Measurements from ENCODE around the gene SLC35B4.
"Not testable (repeated sequence)": the region's sequence is repeated elsewhere in the genome, so short reads cannot be mapped to it uniquely, and the experiment has no call there.

Gene SLC35B4

GRCh38 chr7:134297489-134297888 is 19.2 kb downstream of the SLC35B4 start:
- no peak for DNase-seq (ENCODE audit: low read depth)
- no peak overlapping the region for H3K4me3 ChIP-seq (replicated peaks; ENCODE audit: low read depth, low read length)
- no peak for TF ChIP-seq CTCF (IDR thresholded peaks at IDR 0.05; ENCODE audit: low read length, missing control alignments)

GRCh38 chr7:134295982-134296381 is 20.7 kb downstream of the SLC35B4 start:
- not testable (repeated sequence) for H3K4me3 ChIP-seq (replicated peaks; ENCODE audit: low read depth, low read length); DNase-seq (ENCODE audit: low read depth)

GRCh38 chr7:134293002-134293740 is 23.6 kb downstream of the SLC35B4 start:
- no peak for DNase-seq (ENCODE audit: low read depth)
- no peak overlapping the region for H3K4me3 ChIP-seq (replicated peaks; ENCODE audit: low read depth, low read length)
- TF ChIP-seq CTCF (IDR thresholded peaks at IDR 0.05; ENCODE audit: low read length, missing control alignments) = no peak

- peak; percentile 33 for DNase-seq (ENCODE audit: low read depth)
- no peak overlapping the region for H3K4me3 ChIP-seq (replicated peaks; ENCODE audit: low read depth, low read length)
- no peak for TF ChIP-seq CTCF (IDR thresholded peaks at IDR 0.05; ENCODE audit: low read length, missing control alignments)
Observed at GRCh38 chr7:134290286-134290685, 26.4 kb downstream of the SLC35B4 start.

GRCh38 chr7:134289841-134290240 is 26.9 kb downstream of the SLC35B4 start:
- DNase-seq (ENCODE audit: low read depth) = no peak
- TF ChIP-seq CTCF (IDR thresholded peaks at IDR 0.05; ENCODE audit: low read length, missing control alignments) = no peak
- no peak overlapping the region for H3K4me3 ChIP-seq (replicated peaks; ENCODE audit: low read depth, low read length)

- no peak for DNase-seq (ENCODE audit: low read depth)
- no peak overlapping the region for H3K4me3 ChIP-seq (replicated peaks; ENCODE audit: low read depth, low read length)
- no peak for TF ChIP-seq CTCF (IDR thresholded peaks at IDR 0.05; ENCODE audit: low read length, missing control alignments)
Observed at GRCh38 chr7:134289423-134289822, 27.3 kb downstream of the SLC35B4 start.

- no peak overlapping the region for H3K4me3 ChIP-seq (replicated peaks; ENCODE audit: low read depth, low read length)
- DNase-seq (ENCODE audit: low read depth) = no peak
- TF ChIP-seq CTCF (IDR thresholded peaks at IDR 0.05; ENCODE audit: low read length, missing control alignments) = no peak
Observed at GRCh38 chr7:134287916-134288659, 28.6 kb downstream of the SLC35B4 start.

Measured in fibroblast of pulmonary artery (primary cell).